ENCODE results near the gene KRT84. TPM values are rescaled to one million over a fixed set of nuclear protein-coding genes. Genes with fewer than 3 reads are reported as not detected.

The KRT84 gene
- total and polyA plus RNA-seq, 2 of the 4 experiments (the other 2 are of a cell fraction): not detected

DNA sequence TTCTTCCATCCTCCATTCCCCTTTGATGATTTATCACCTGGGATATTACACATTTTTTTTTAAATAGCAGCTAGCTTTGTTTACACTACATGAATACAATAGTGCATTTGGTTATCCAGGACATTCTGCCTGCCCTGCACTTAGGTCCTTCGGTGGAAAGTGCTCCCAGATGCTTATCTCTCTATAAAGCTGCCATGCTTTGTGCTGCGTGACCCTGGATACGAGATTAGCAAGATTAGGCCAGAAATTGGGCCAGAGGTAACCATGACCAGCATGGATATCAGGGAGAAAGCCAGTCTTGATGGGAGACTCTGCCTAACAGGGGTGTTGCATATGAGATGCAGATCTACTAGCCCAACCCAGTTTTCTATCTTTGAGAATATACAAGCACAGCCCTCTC, 52.1 kb downstream of the KRT84 start:
- no peak overlapping the region for H3K56ac ChIP-seq (ENCODE audit: extremely low read depth, insufficient read depth, low read length)
- H2BK15ac ChIP-seq (ENCODE audit: low read depth, low read length): no peak overlapping the region
- no peaks in the 10 kb centered on the region for H3K4me1 ChIP-seq (ENCODE audit: control insufficient read depth, insufficient read depth, low read length)
- no peak for TF ChIP-seq RAD21 (IDR thresholded peaks at IDR 0.05; ENCODE audit: low read length)
- H2BK20ac ChIP-seq (ENCODE audit: low read depth, low read length): no peak overlapping the region
- in situ Hi-C loops (cut with MboI; ENCODE audit: low sequenced_read_pairs) (no loop called here), intact Hi-C loops (cut with micrococcal nuclease) (no loop called here), dilution Hi-C loops (cut with HindIII; ENCODE audit: low sequenced_read_pairs, unreplicated experiment) (no loop called here)
- ATAC-seq (ENCODE audit: low read depth) (no peak), DNase-seq (no peak)
- H2BK5ac ChIP-seq (ENCODE audit: low read depth, low read length, poor library complexity, severe bottlenecking): no peak overlapping the region
- peaks cover 43% of the 10 kb centered on the region for H3K27me3 ChIP-seq (ENCODE audit: control insufficient read depth, insufficient read depth, low read length)
- no peak overlapping the region for H3K4ac ChIP-seq (ENCODE audit: low read depth, low read length)
- H2AK9ac ChIP-seq (replicated peaks; ENCODE audit: low read depth, low read length, poor library complexity): no peak overlapping the region
- CTCF ChIA-PET: no interaction called here
- H3K4me2 ChIP-seq (ENCODE audit: low read depth, low read length): no peak overlapping the region
- no peaks in the 10 kb centered on the region for H3K36me3 ChIP-seq (ENCODE audit: control insufficient read depth, insufficient read depth, low read length)
- no peak overlapping the region for H4K91ac ChIP-seq (ENCODE audit: insufficient read depth, low read depth, low read length)
- no peaks in the 10 kb centered on the region for H3K9me1 ChIP-seq (ENCODE audit: insufficient read depth, low read length)
- H3K4me3 ChIP-seq (ENCODE audit: insufficient read depth, low read depth, low read length): no peak overlapping the region
- no peaks in the 10 kb centered on the region for H4K20me1 ChIP-seq (ENCODE audit: insufficient read depth, low read length)
- no peak overlapping the region for H3K14ac ChIP-seq (replicated peaks; ENCODE audit: low read depth, low read length)
- no peak overlapping the region for H4K5ac ChIP-seq (ENCODE audit: low read depth, low read length)
- H3K23ac ChIP-seq (ENCODE audit: low read depth, low read length): no peak overlapping the region
- no peak overlapping the region for H2AFZ ChIP-seq (replicated peaks; ENCODE audit: low read length, poor library complexity)
- H3K79me1 ChIP-seq (ENCODE audit: low read depth in 1 of 2, low read length in 2 of 2): no peaks in the 10 kb centered on the region
- no peak overlapping the region for H3K27ac ChIP-seq (ENCODE audit: insufficient read depth, low read length)
- BruUV-seq (replicated peaks): no TSS peak
- WGBS, 2 experiments (ENCODE audit: extremely low coverage in 2 of 2, insufficient read length in 1 of 2): no CpG with 5 or more reads among the region's 3 CpGs
- no peak overlapping the region for H2AK5ac ChIP-seq (ENCODE audit: low read depth, low read length)
- peaks cover 5% of the 10 kb centered on the region; the same call in 1 of the 2 replicates for H3K9me3 ChIP-seq (ENCODE audit: control insufficient read depth, insufficient read depth, low read length)
- no peak overlapping the region for H3K9ac ChIP-seq (ENCODE audit: low read depth, low read length)
- no peak overlapping the region for H2BK120ac ChIP-seq (ENCODE audit: low read depth, low read length)
- POLR2A ChIA-PET (ENCODE audit: unreplicated experiment): no interaction called here
- no peak overlapping the region for H3K18ac ChIP-seq (ENCODE audit: low read depth, low read length)
- H4K8ac ChIP-seq (ENCODE audit: low read depth in 2 of 2, low read length in 2 of 2): no peak overlapping the region
